ENCODE measurements around the gene DDX39B.

DNA sequence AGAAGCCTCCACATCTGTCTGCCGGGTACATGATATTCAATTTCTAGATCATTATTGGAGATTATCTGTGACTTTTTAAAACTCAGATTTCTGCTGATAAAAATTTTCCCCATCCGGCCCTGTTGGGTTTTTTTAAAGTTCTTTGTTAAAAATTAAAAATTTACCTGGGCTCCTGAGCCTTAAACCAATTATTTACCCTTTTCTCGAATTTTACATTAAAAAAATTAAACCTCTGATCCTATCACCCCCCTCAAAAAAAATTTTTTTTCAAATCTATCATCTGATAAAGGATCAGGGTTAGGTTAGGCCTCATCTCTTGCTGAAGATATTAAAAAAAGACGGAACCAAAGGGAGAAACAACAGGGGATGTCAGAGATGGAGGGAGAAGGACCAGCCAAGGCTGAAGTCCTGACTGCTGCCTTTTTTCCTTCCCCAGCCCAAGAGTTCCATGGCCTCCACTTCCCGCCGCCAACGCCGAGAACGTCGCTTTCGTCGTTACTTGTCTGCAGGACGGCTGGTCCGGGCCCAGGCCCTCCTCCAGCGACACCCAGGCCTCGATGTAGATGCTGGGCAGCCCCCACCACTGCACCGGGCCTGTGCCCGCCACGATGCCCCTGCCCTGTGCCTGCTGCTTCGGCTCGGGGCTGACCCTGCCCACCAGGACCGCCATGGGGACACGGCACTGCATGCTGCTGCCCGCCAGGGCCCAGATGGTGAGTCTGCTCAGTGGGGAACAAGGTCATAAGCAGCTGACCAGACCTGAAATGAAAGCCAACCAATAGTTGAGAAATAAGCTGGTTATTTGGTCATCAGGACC is 6.1 kb upstream of the DDX39B start:
- TF ChIP-seq, protein P1, sequence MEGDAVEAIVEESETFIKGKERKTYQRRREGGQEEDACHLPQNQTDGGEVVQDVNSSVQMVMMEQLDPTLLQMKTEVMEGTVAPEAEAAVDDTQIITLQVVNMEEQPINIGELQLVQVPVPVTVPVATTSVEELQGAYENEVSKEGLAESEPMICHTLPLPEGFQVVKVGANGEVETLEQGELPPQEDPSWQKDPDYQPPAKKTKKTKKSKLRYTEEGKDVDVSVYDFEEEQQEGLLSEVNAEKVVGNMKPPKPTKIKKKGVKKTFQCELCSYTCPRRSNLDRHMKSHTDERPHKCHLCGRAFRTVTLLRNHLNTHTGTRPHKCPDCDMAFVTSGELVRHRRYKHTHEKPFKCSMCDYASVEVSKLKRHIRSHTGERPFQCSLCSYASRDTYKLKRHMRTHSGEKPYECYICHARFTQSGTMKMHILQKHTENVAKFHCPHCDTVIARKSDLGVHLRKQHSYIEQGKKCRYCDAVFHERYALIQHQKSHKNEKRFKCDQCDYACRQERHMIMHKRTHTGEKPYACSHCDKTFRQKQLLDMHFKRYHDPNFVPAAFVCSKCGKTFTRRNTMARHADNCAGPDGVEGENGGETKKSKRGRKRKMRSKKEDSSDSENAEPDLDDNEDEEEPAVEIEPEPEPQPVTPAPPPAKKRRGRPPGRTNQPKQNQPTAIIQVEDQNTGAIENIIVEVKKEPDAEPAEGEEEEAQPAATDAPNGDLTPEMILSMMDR (IDR thresholded peaks at IDR 0.05) = no peak
- TF ChIP-seq POLR2AphosphoS5 (IDR thresholded peaks at IDR 0.05) (no peak), POLR2A (IDR thresholded peaks at IDR 0.05) (no peak)
